ENCODE results near the gene DRG1.
"Not testable (repeated sequence)": the region's sequence is repeated elsewhere in the genome, so short reads cannot be mapped to it uniquely, and the experiment has no call there.

Gene DRG1

GRCh38 chr22:31442768-31443489 is 43.5 kb downstream of the DRG1 start:
- DNase-seq (ENCODE audit: low spot score) = no peak

- DNase-seq (ENCODE audit: low spot score) = no peak
Observed at GRCh38 chr22:31443516-31443915, 44.1 kb downstream of the DRG1 start.

GRCh38 chr22:31445642-31446041 is 46.2 kb downstream of the DRG1 start:
- no peak for DNase-seq (ENCODE audit: low spot score)

GRCh38 chr22:31446208-31446607 is 46.8 kb downstream of the DRG1 start:
- DNase-seq (ENCODE audit: low spot score) = no peak

- no peak for DNase-seq (ENCODE audit: low spot score)
Observed at GRCh38 chr22:31446767-31447166, 47.4 kb downstream of the DRG1 start.

- DNase-seq (ENCODE audit: low spot score) = no peak
Observed at GRCh38 chr22:31447337-31447736, 47.9 kb downstream of the DRG1 start.

- no peak for DNase-seq (ENCODE audit: low spot score)
Observed at GRCh38 chr22:31448382-31448781, 49.0 kb downstream of the DRG1 start.

- no peak for DNase-seq (ENCODE audit: low spot score)
Observed at GRCh38 chr22:31449506-31449905, 50.1 kb downstream of the DRG1 start.

- peak; percentile 11 for DNase-seq (ENCODE audit: low spot score)
Observed at GRCh38 chr22:31451709-31452571, 52.5 kb downstream of the DRG1 start.

- DNase-seq (ENCODE audit: low spot score) = no peak
Observed at GRCh38 chr22:31461699-31462098, 62.3 kb downstream of the DRG1 start.

- no peak for DNase-seq (ENCODE audit: low spot score)
Observed at GRCh38 chr22:31465307-31465706, 65.9 kb downstream of the DRG1 start.

GRCh38 chr22:31474743-31475142 is 75.3 kb downstream of the DRG1 start:
- DNase-seq (ENCODE audit: low spot score) = no peak

GRCh38 chr22:31475800-31476199 is 76.4 kb downstream of the DRG1 start:
- no peak for DNase-seq (ENCODE audit: low spot score)

GRCh38 chr22:31477329-31477728 is 77.9 kb downstream of the DRG1 start:
- DNase-seq (ENCODE audit: low spot score) = no peak

GRCh38 chr22:31481129-31481528 is 81.7 kb downstream of the DRG1 start:
- no peak for DNase-seq (ENCODE audit: low spot score)

GRCh38 chr22:31482470-31482869 is 83.1 kb downstream of the DRG1 start:
- not testable (repeated sequence) for DNase-seq (ENCODE audit: low spot score)

Small RNAs within 50 kb of the gene (small RNA-seq; reads per million reads assigned to genes)
- 0 to 0.13 reads per million in 2 experiments for gene RNU6-28P
- gene RNU6-338P = 0 reads per million in 2 experiments
